HepG2 (cell line): ENCODE results near the gene NID2. TPM values are rescaled to one million over a fixed set of nuclear protein-coding genes. Genes with fewer than 3 reads are reported as not detected.

Experiments used
- ATAC-seq: fragments of 200-7000 bp; cut with Tn5 transposase; 3 replicates; pipeline ENCODE4 v1.9.1; 2020; ENCODE audit warnings: mild to moderate bottlenecking, moderate library complexity
- BruUV-seq: library from RNA; stranded (reverse); fragments of 400-500 nt; replicated peaks from 2 replicates; lab custom pipeline; 2021; lab: Mats Ljungman, UMichigan
- CTCF ChIA-PET: fragments of 300-600 bp; formaldehyde crosslinking; extraction: SDS; loops from one replicate; lab custom pipeline; 2021; ENCODE audit warnings: low total read pairs, inconsistent platforms, low intra/inter-chr PET ratio; lab: Yijun Ruan, JAX
- POLR2A ChIA-PET: fragments of 350-600 bp; sonication (Branson Sonifier 250); formaldehyde crosslinking; loops from one replicate; lab custom pipeline; 2020; ENCODE audit warnings: antibody characterized with exemption, inconsistent platforms; lab: Yijun Ruan, JAX
- DNase-seq: peaks from one replicate; pipeline ENCODE4 v3.0.0-alpha.2; 2015; ENCODE audit warnings: low spot score
- FAIRE-seq: peaks from 3 replicates; lab custom pipeline; 2011; peaks lifted over from hg19 to GRCh38; lab: Jason Lieb, UNC
- H2AFZ ChIP-seq: one replicate; pipeline ENCODE4 v1.6.1; 2011; ENCODE audit warnings: low read length, inconsistent platforms
- H3K27ac ChIP-seq: fragments of 300-600 bp; 3 replicates; pipeline ENCODE4 v1.8.0; 2011; ENCODE audit warnings: mixed run types, mild to moderate bottlenecking, mixed read lengths, low read length, inconsistent platforms; ENCODE audit not compliant: insufficient read depth; ENCODE audit errors: extremely low read length
- H3K27me3 ChIP-seq, 2 experiments: fragments of 200-600 bp in 1 of 2; 2 replicates in 1 of 2; 3 replicates in 1 of 2; pipeline versions ENCODE4 v1.6.0 to v1.8.0; 2011; ENCODE audit warnings: low read length in 2 of 2, mild to moderate bottlenecking in 2 of 2, moderate library complexity in 2 of 2, inconsistent platforms in 1 of 2; ENCODE audit not compliant: insufficient read depth in 2 of 2, control insufficient read depth in 1 of 2
- H3K36me3 ChIP-seq, 2 experiments: fragments of 200-600 bp in 1 of 2; replicated peaks in 1 of 2; 2 replicates in 1 of 2; 3 replicates in 1 of 2; pipeline versions ENCODE4 v1.5.1 to v1.8.0; 2011; ENCODE audit warnings: low read length in 2 of 2, inconsistent platforms in 1 of 2; ENCODE audit not compliant: insufficient read depth in 2 of 2, control insufficient read depth in 1 of 2
- H3K4me1 ChIP-seq: 2 replicates; pipeline ENCODE4 v1.5.1; 2012; ENCODE audit warnings: low read length, inconsistent platforms; ENCODE audit not compliant: insufficient read depth
- H3K4me2 ChIP-seq: 2 replicates; pipeline ENCODE4 v1.6.0; 2011; ENCODE audit warnings: low read depth, low read length, inconsistent platforms
- H3K4me3 ChIP-seq, 3 experiments: fragments of 200-600 bp in 1 of 3; sonication (generic), shearing (Covaris generic) in 1 of 3; replicated peaks in 1 of 3; 2 replicates each; pipeline ENCODE4 v1.5.1; 2011 to 2016; ENCODE audit warnings: low read length in 3 of 3, inconsistent platforms in 2 of 3, low read depth in 2 of 3, mild to moderate bottlenecking in 2 of 3, control low read depth in 1 of 3, mixed read lengths in 1 of 3; ENCODE audit not compliant: insufficient read depth in 1 of 3
- H3K79me2 ChIP-seq: one replicate; pipeline ENCODE4 v1.6.1; 2011; ENCODE audit warnings: low read length, inconsistent platforms; ENCODE audit not compliant: insufficient read depth
- H3K9ac ChIP-seq: 2 replicates; pipeline ENCODE4 v1.6.0; 2011; ENCODE audit warnings: mild to moderate bottlenecking, low read depth, low read length, inconsistent platforms; ENCODE audit not compliant: insufficient read depth
- H3K9me3 ChIP-seq: 2 replicates; pipeline ENCODE4 v1.5.1; 2012; ENCODE audit warnings: mild to moderate bottlenecking, low read length
- H4K20me1 ChIP-seq: 2 replicates; pipeline ENCODE4 v1.6.0; 2011; ENCODE audit warnings: inconsistent platforms, mild to moderate bottlenecking, low read length, moderate library complexity; ENCODE audit not compliant: insufficient read depth
- AGO2 ChIP-seq: fragments of 200-400 bp; formaldehyde crosslinking; optimal IDR thresholded peaks from 2 replicates; pipeline ENCODE3; 2017; ENCODE audit warnings: mild to moderate bottlenecking, low read depth, low read length, moderate library complexity
- DNMT3B ChIP-seq: conservative IDR thresholded peaks from 2 replicates; pipeline ENCODE4 v1.6.1; 2016; ENCODE audit warnings: missing biosample characterization, control low read depth
- PPARG ChIP-seq: conservative IDR thresholded peaks from 2 replicates; pipeline ENCODE4 v1.6.1; 2016; ENCODE audit warnings: missing biosample characterization, missing genetic modification reagents
- ZNF180 ChIP-seq: sonication (generic); formaldehyde crosslinking; IDR thresholded peaks from 2 replicates; pipeline ENCODE4 v1.4.0; 2020; ENCODE audit warnings: low read depth, missing genetic modification reagents, borderline replicate concordance
- ZNF547 ChIP-seq: sonication (generic); formaldehyde crosslinking; IDR thresholded peaks from 2 replicates; pipeline ENCODE4 v1.5.1; 2020; ENCODE audit warnings: mild to moderate bottlenecking, missing genetic modification reagents
- ZNF782 ChIP-seq: sonication (generic); formaldehyde crosslinking; IDR thresholded peaks from 2 replicates; pipeline ENCODE4 v1.4.0; 2020; ENCODE audit warnings: missing genetic modification reagents, mild to moderate bottlenecking, borderline replicate concordance
- WGBS: methylation state at CpG from one replicate; pipeline ENCODE4 v1.1.6; 2017; ENCODE audit warnings: low lambda C conversion rate; 5-methylcytosine and 5-hydroxymethylcytosine counted together
- in situ Hi-C: cut with HindIII; loops from 2 replicates; pipeline ENCODE4 v1.10.0; 2017; ENCODE audit warnings: low pct_unique_long_range_greater_than_20kb; ENCODE audit not compliant: extremely low pct_ligation_motif_present
- intact Hi-C: fragments of 100-400 bp; cut with micrococcal nuclease; formaldehyde crosslinking; loops from one replicate; pipeline ENCODE4 v1.10.0; 2022; ENCODE audit not compliant: unreplicated experiment
- polyA plus RNA-seq, 8 experiments: library from polyadenylated mRNA; depleted of rRNA in 3 of 8; stranded (reverse) in 7 of 8; unstranded in 1 of 8; fragments of >200 nt; fragmentation: Illumina TruSeq in 4 of 8; extraction: Trizol in 4 of 8; gene quantifications; 2 replicates each; pipeline versions ENCODE4 v1.2.1 to v1.2.3, GENCODE V29; 2011 to 2016; ENCODE audit warnings: low read depth in 4 of 8, missing spikeins in 1 of 8, mixed read lengths in 1 of 8; ENCODE audit not compliant: insufficient read depth in 1 of 8
- total RNA-seq, 5 experiments: library from RNA; depleted of rRNA; stranded (reverse); fragments of >200 nt; fragmentation: Illumina TruSeq; extraction: Trizol; gene quantifications; 2 replicates each; pipeline ENCODE4 v1.2.3, GENCODE V29; 2016; ENCODE audit warnings: low read depth in 1 of 5
- TF ChIP-seq, protein P1 (sequence below): sonication (generic); formaldehyde crosslinking; IDR thresholded peaks from 2 replicates; pipeline ENCODE4 v1.8.1; 2023; ENCODE audit warnings: mild to moderate bottlenecking, missing genetic modification reagents

Gene NID2
- total and polyA plus RNA-seq, 2 of the 13 experiments (the other 11 are each of a cell fraction or from before 2014, with no cell fraction given) = 0.11 TPM; not detected in 1

- no peak overlapping the region for H3K4me2 ChIP-seq
- WGBS = 22% methylated on average over 5 of the region's 5 CpGs
- H3K27me3 ChIP-seq = no peaks in the 10 kb centered on the region; a peak in 1 of 5 replicates
- in situ Hi-C loops (no loop called here), intact Hi-C loops (no loop called here)
- TF ChIP-seq PPARG (CRISPR knock-in tag) (no peak), AGO2 (no peak), ZNF547 (CRISPR knock-in tag) (no peak), DNMT3B (CRISPR knock-in tag) (no peak), ZNF180 (CRISPR knock-in tag) (no peak), ZNF782 (CRISPR knock-in tag) (no peak)
- TF ChIP-seq, protein P1, sequence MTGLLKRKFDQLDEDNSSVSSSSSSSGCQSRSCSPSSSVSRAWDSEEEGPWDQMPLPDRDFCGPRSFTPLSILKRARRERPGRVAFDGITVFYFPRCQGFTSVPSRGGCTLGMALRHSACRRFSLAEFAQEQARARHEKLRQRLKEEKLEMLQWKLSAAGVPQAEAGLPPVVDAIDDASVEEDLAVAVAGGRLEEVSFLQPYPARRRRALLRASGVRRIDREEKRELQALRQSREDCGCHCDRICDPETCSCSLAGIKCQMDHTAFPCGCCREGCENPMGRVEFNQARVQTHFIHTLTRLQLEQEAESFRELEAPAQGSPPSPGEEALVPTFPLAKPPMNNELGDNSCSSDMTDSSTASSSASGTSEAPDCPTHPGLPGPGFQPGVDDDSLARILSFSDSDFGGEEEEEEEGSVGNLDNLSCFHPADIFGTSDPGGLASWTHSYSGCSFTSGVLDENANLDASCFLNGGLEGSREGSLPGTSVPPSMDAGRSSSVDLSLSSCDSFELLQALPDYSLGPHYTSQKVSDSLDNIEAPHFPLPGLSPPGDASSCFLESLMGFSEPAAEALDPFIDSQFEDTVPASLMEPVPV (CRISPR knock-in tag) = no peak
- no peak overlapping the region for H3K9ac ChIP-seq
- no peaks in the 10 kb centered on the region for H3K4me1 ChIP-seq
- H3K79me2 ChIP-seq = no peaks in the 10 kb centered on the region
- no peak for FAIRE-seq
- ChIA-PET POLR2A (no interaction called here), CTCF (no interaction called here)
- no peak overlapping the region for H2AFZ ChIP-seq
- no TSS peak for BruUV-seq
- H4K20me1 ChIP-seq = no peaks in the 10 kb centered on the region
- no peak overlapping the region for H3K27ac ChIP-seq
- no peaks in the 10 kb centered on the region for H3K36me3 ChIP-seq
- ATAC-seq = no peak
- no peak for DNase-seq
- H3K9me3 ChIP-seq = no peaks in the 10 kb centered on the region
- H3K4me3 ChIP-seq = no peak overlapping the region
These were observed 41.7 kb upstream of the NID2 start for GRCh38 chr14:52110441-52111086.
